Bronchial epithelial cell (primary cell): ENCODE measurements around the gene DRD4. TPM values are rescaled to one million over a fixed set of nuclear protein-coding genes. Genes with fewer than 3 reads are reported as not detected.

Experiments used
- DNase-seq: peaks from one replicate; pipeline ENCODE4 v3.0.0-alpha.2; 2010; ENCODE audit warnings: low read depth
- FAIRE-seq: peaks from 2 replicates; lab custom pipeline; 2011; peaks lifted over from hg19 to GRCh38; lab: Jason Lieb, UNC
- H3K27me3 ChIP-seq: 2 replicates; pipeline ENCODE4 v1.5.1; 2011; ENCODE audit warnings: low read length; ENCODE audit not compliant: control insufficient read depth, insufficient read depth
- H3K36me3 ChIP-seq: 2 replicates; pipeline ENCODE4 v1.5.1; 2011; ENCODE audit warnings: low read length; ENCODE audit not compliant: control insufficient read depth, insufficient read depth
- H3K4me3 ChIP-seq: 2 replicates; pipeline ENCODE4 v1.5.1; 2011; ENCODE audit warnings: mild to moderate bottlenecking, low read depth, low read length, control low read depth
- CTCF ChIP-seq: IDR thresholded peaks from 2 replicates; pipeline ENCODE4 v1.5.1; 2011; ENCODE audit warnings: mild to moderate bottlenecking, moderate library complexity, low read length, control low read depth, inconsistent platforms; ENCODE audit not compliant: insufficient read depth, severe bottlenecking
- total RNA-seq: library from RNA; depleted of rRNA; stranded (reverse); fragments of >200 nt; gene quantifications from 2 replicates; pipeline ENCODE4 v1.2.1, GENCODE V29; 2014

The DRD4 gene
- total RNA-seq, 1 donor from 2014 or later: not detected

GRCh38 chr11:656426-656825 is 19.4 kb downstream of the DRD4 start:
- Histone ChIP-seq H3K27me3 (no peaks in the 10 kb centered on the region), H3K36me3 (peaks cover 14% of the 10 kb centered on the region), H3K4me3 (no peak overlapping the region)
- FAIRE-seq (no peak), DNase-seq (no peak)
- no peak for TF ChIP-seq CTCF

DNA sequence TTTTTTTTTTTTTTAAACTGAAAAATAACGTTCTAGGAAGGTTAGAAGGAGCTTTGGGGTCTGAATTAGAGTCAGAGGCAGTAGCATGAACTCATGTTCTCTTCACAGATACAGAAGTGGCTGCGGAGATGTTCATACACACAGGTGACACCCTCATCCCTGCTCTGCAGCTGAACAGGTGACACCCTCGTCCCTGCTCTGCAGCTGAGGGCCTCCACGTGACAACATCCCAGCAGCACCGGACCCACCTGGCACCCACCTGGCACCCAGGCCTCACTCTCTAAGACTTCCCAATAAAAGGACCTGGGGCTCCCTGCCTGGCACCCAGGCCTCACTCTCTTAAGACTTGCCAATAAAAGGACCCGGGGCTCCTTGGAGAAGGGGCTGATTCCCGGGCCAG is 19.8 kb downstream of the DRD4 start:
- Histone ChIP-seq H3K4me3 (no peak overlapping the region), H3K36me3 (peaks cover 16% of the 10 kb centered on the region), H3K27me3 (no peaks in the 10 kb centered on the region)
- FAIRE-seq: no peak
- no peak for TF ChIP-seq CTCF
- no peak for DNase-seq

DNA sequence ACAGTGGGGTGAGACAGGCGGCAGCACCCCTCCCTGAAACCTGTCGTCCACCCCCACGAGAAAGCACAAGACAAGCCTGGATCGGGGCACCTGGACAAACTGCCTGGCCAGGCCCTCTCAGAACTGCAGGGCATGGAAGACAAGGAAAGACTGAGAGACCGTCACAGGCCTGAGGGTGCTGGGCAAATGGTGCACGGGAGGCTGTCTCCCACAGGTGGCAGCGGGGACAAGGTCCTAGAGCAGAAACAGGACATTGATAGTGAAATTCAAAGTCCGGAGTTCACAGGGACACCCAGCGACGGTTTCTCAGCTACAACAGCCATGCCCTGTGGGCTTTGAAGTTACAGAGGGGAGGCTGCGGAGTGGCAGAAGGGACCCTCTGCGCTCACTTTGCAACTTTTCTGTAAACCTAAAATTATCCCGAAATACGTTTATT is 20.6 kb downstream of the DRD4 start:
- peaks cover 20% of the 10 kb centered on the region for H3K36me3 ChIP-seq
- FAIRE-seq: no peak

GRCh38 chr11:659532-660085 is 22.5 kb downstream of the DRD4 start:
- Histone ChIP-seq H3K4me3 (no peak overlapping the region), H3K36me3 (peaks cover 16% of the 10 kb centered on the region), H3K27me3 (no peaks in the 10 kb centered on the region)
- no peak for TF ChIP-seq CTCF
- FAIRE-seq: no peak
- no peak for DNase-seq

More for the DNA sequence above, 20.6 kb downstream of the DRD4 start:
- no peak for TF ChIP-seq CTCF
- H3K27me3 ChIP-seq: no peaks in the 10 kb centered on the region
- no peak for DNase-seq
- H3K4me3 ChIP-seq: no peak overlapping the region

- no peak for TF ChIP-seq CTCF
- DNase-seq (no peak), FAIRE-seq (no peak)
- H3K4me3 ChIP-seq: no peak overlapping the region
- peaks cover 16% of the 10 kb centered on the region for H3K36me3 ChIP-seq
- H3K27me3 ChIP-seq: no peaks in the 10 kb centered on the region
These were observed 23.2 kb downstream of the DRD4 start for GRCh38 chr11:660281-660680.
